ENCODE measurements around the gene SPON1.
"Not testable (repeated sequence)": the region's sequence is repeated elsewhere in the genome, so short reads cannot be mapped to it uniquely, and the experiment has no call there.

SPON1 gene

GRCh38 chr11:14248580-14248981, 286.1 kb downstream of the SPON1 start:
- intact Hi-C loops (cut with DNase I; ENCODE audit: low total_unique reads) = loop anchor here (2.0 kb wide), 1 partner anchor 294 kb away; no protein-coding TSS in a partner anchor
- Histone ChIP-seq H3K36me3 (no peaks in the 10 kb centered on the region), H3K27ac (no peak overlapping the region)

GRCh38 chr11:14249121-14249963, 286.8 kb downstream of the SPON1 start:
- intact Hi-C loops (cut with DNase I; ENCODE audit: low total_unique reads) = loop anchor here (2.0 kb wide), 1 partner anchor 295 kb away; no protein-coding TSS in a partner anchor
- Histone ChIP-seq H3K27me3 (peaks cover 0 to 21% of the 10 kb centered on the region in 2 donors), H3K36me3 (no peaks in the 10 kb centered on the region), H3K4me3 (no peak overlapping the region), H3K27ac (no peak overlapping the region), H3K4me1 (no peaks in the 10 kb centered on the region), H3K9me3 (no peaks in the 10 kb centered on the region)
- DNase-seq = peak in 1 of 2 donors; percentile 51
- TF ChIP-seq CTCF (IDR thresholded peaks at IDR 0.05) = peak; percentile 80 to 89

More at GRCh38 chr11:14248580-14248981, 286.1 kb downstream of the SPON1 start:
- Histone ChIP-seq H3K9me3 (no peaks in the 10 kb centered on the region), H3K27me3 (peaks cover 0 to 20% of the 10 kb centered on the region in 2 donors), H3K4me1 (no peaks in the 10 kb centered on the region), H3K4me3 (no peak overlapping the region)
- TF ChIP-seq CTCF (IDR thresholded peaks at IDR 0.05) = no peak
- DNase-seq = no peak

DNA sequence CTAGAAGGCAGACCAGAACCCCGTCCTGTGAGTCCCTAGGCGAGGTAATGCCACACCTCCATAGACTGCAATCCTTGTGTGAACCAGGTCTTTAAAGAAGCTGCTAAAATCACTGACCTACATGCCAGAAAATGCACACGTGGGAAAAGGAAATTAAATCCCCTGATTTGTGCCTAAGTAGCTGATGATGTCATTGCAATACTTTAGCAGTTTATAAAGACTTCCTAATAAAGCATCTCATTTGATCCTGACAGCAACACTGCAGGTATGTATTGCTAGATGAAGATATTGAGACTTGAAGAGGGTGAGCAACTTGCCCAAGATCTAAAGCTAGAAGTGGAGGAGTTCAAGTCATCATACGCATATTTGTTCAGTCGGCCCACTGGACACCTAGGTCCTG, 289.2 kb downstream of the SPON1 start:
- no peak for DNase-seq
- intact Hi-C loops (cut with DNase I; ENCODE audit: low total_unique reads) = no loop called here
- Histone ChIP-seq H3K4me3 (no peak overlapping the region), H3K4me1 (no peaks in the 10 kb centered on the region), H3K27me3 (peaks cover 0 to 19% of the 10 kb centered on the region in 2 donors), H3K27ac (no peak overlapping the region), H3K9me3 (no peaks in the 10 kb centered on the region), H3K36me3 (no peaks in the 10 kb centered on the region)
- TF ChIP-seq CTCF (IDR thresholded peaks at IDR 0.05) = no peak

DNA sequence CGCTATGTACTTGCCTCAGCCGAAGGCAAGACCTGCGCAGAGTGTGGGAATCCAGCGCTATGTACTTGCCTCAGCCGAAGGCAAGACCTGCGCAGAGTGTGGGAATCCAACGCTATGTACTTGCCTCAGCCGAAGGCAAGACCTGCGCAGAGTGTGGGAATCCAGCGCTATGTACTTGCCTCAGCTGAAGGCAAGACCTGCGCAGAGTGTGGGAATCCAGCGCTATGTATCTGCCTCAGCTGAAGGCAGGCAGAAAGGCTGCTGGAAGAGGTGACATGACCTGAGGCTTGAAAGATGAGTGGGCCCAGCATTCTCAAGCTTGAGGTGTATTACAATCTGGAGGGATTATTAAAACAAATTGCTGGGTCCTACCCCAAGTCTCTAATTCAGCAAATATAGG, 290.0 kb downstream of the SPON1 start:
- DNase-seq; H3K9me3 ChIP-seq; H3K4me1 ChIP-seq; intact Hi-C loops (cut with DNase I; ENCODE audit: low total_unique reads); H3K36me3 ChIP-seq; H3K4me3 ChIP-seq; H3K27ac ChIP-seq: not testable (repeated sequence)
- peaks cover 0 to 19% of the 10 kb centered on the region in 2 donors for H3K27me3 ChIP-seq

- H3K9me3 ChIP-seq = no peaks in the 10 kb centered on the region
- intact Hi-C loops (cut with DNase I; ENCODE audit: low total_unique reads) = no loop called here
- no peak overlapping the region for H3K27ac ChIP-seq
- H3K36me3 ChIP-seq = no peaks in the 10 kb centered on the region
- no peak for TF ChIP-seq CTCF (IDR thresholded peaks at IDR 0.05)
- H3K27me3 ChIP-seq = peaks cover 0 to 19% of the 10 kb centered on the region in 2 donors
- H3K4me3 ChIP-seq = no peak overlapping the region
- DNase-seq = no peak
- no peaks in the 10 kb centered on the region for H3K4me1 ChIP-seq
Measured at GRCh38 chr11:14253421-14253820, 290.9 kb downstream of the SPON1 start.

DNA sequence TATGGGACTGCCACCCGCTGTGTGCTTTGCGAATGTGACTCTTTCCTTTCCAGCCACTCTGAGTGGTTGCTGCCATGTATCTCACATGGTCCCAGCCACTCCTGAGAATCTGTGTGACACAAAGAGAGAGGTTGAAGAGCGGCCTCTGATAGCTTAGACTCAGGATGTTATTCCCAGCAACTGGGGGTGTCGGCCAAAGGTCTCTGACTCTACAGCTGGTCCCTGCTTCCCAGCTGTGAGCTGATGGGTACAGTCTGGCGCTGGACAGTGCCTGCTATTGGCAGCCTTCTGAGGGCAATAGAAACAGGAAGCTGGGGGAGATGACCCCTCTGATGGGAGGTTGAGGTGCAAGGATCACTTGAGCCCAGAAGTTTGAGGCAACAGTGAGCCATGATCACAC, 291.3 kb downstream of the SPON1 start:
- intact Hi-C loops (cut with DNase I; ENCODE audit: low total_unique reads) = no loop called here
- no peak overlapping the region for H3K27ac ChIP-seq
- no peaks in the 10 kb centered on the region for H3K36me3 ChIP-seq
- no peaks in the 10 kb centered on the region for H3K9me3 ChIP-seq
- H3K4me3 ChIP-seq = no peak overlapping the region
- peaks cover 0 to 22% of the 10 kb centered on the region in 2 donors for H3K27me3 ChIP-seq
- TF ChIP-seq CTCF (IDR thresholded peaks at IDR 0.05) = no peak
- H3K4me1 ChIP-seq = no peaks in the 10 kb centered on the region
- no peak for DNase-seq

Data from tibial artery (tissue), 4 donors.